ENCODE results near the gene CXCL8.
"Not testable (repeated sequence)": the region's sequence is repeated elsewhere in the genome, so short reads cannot be mapped to it uniquely, and the experiment has no call there.

CXCL8 gene

DNA sequence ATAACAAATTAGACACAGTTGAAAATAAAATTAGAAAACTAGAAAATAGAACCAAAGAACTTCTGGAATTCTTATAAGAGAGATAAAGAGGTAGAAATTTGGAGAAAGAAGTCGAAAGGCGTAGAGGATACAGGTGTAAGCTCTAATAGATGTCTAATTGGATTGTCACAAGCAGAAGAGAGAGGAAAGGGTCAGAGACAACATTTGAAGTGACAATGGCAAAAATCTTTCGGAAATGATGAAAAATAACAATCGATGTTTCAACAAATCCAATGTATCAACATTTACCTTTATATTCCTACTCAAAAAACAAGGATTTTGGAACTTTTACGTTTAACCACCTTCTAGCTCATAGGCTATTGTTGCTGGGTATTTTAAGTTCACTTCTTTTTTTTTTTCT, 3.8 kb downstream of the CXCL8 start:
- no peak for DNase-seq

DNA sequence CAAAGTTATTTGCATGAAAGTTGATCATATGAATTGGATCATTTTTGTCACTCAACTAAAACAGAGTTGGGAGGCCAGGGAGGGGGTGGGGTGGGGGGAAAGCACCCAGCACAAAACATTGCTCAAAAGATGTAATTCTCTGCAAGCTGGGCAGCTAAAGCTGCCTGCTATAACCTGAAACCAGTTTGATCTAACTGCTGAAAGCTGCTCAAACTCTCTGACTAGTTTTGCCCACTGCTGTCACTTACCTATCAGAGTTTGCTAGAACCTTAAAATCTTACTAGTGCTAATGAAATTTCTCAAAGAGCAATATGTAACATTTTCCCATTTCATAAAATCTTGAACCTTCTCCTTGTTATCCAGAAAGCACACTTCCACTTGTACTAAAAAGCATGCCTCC, 10.4 kb downstream of the CXCL8 start:
- no peak for DNase-seq

DNA sequence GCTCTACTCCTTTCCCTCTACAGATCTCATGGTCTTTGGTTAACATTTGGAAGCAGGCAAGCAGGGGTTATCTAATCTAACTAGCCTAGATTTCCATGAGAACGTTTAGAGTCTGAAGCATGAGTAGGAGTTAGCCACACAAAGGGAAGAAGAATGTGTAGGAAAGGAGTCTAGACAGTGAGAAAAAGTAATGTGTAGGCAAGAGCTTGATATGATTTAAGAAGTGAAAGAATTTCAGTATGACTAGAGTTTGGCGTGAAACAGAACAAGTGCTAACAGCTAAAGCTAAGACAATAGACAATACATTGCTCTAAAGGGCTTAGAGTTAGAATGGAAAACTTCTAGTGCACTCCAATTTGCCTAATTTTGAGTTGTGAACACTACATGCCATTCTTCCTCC, 10.8 kb downstream of the CXCL8 start:
- no peak for DNase-seq

DNA sequence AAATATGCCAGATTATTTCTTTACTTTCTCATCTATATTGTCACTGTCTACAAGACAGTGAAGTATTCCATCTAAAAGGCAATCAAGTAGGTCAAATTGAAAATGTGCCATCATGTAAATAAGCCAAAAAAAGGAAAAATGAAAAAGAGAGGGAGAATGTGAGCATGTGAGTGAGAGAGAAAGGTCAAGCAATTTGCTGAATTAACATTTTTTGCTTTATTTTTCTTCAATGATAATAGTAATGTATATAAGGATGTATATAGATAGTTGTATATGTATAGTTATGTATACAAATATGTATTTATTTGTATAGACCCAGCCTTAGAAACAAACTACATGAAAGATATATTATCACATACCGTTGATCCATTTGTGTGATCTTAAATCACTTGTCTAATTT, 11.5 kb downstream of the CXCL8 start:
- no peak for DNase-seq

DNA sequence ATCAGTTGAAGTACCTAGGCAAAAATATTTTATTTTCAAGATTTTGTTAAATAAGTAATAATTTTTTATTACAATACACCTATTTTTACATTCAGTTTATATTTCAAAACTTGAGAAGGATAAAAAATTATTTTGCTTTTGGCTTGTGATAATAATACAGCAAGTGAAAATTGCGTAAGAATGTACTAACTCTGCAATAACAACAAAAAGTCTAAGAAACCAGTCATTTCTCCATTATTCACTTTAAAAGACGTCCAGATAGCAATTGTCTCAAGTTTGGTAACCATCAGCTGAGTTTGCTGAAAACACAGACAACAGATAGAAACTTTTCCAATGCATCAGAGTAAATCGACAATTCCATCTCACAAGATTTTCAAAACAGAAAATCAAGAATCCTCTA, 12.1 kb downstream of the CXCL8 start:
- DNase-seq = no peak

DNA sequence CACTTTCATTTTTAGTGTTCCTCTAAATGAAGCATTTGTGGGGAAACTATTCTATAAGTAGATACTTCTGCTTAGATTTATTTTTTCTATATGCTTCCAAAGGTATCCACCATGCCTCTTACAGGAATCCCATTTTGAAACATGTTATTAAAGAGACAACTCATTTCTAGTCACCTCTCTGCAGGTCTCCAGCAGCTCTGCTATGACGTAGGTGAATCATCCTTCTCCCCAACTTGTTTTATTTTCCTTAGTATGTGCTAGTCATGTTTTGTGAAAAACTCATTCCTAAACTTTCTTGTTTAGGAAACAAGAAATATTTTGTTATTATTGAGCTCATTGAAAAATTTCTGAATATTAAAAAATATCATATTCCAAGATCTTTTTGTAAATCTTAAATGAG, 12.8 kb downstream of the CXCL8 start:
- no peak for DNase-seq

DNA sequence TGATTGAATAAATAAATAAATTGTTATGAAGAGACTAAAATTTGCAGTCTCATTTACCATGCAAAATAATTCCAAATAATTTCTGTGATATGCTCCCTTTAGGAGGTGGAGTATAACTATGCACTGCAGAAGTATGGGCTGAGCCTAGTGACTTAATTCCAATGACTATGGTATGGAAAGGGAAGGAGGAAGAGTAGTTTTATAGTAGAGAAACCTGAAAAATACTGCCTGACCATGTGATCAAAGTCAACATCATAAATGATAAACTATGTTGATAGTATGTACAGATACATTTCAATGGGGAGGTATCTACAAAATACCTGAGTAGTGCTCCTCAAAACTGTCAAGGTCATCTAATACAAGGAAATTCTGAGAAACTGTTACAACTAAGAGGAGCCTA, 14.6 kb downstream of the CXCL8 start:
- no peak for DNase-seq

DNA sequence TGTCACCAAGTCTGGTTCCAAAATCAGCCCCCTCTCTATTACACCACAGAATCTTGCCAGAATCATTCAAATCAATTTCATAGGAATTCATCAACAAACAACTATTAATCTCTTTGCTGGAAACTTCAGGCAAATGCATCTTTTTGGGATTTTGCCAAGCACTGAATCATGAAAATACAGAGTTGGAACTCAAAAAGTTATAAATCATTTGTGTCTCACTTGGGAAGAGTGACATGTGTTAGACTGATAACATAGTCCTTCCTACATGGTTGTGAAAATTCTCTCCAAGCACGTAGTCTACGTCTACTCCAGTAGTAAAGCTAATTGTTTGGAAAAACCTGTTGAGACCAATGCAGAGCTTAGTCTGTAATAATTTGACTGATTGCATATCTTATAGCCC, 19.0 kb downstream of the CXCL8 start:
- no peak for DNase-seq

DNA sequence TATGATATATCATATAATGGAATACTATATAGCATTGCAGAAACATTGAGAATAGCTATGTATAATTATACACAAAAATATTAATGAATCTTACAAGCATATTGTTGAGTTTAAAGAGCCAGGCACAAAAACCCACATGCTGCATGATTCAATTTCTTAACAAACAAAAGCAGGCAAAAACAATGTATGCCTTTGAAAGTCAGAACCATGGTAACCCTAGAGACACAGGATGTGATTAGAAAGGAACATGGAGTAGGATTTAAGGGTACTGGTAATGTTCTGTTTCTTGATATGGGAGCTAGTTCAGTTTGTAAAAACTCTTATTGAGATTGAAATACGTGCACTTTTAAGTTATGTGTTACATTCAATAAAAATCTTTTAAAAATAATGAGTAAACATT, 21.5 kb downstream of the CXCL8 start:
- peak in 1 of 3 experiments; percentile 4 for DNase-seq

DNA sequence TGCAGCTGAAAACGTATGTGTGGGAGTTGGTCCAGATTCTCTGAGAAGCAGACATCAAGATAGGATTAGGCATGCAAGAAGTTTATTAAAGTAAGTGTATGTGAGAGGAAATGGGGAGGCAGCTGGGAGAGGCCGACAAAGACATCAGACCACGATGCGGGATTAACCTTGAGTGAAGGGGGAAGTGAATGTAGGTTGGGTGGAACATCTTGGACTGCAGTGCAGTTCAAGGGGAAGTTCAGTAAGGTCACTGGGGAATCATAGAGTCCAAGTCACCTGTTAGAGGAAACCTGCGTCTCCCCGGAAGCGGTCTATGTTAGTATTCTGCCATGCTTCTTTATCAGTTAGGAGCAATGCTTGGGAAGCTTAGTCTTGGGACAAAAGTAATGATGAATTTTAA, 22.0 kb downstream of the CXCL8 start:
- no peak for DNase-seq

DNA sequence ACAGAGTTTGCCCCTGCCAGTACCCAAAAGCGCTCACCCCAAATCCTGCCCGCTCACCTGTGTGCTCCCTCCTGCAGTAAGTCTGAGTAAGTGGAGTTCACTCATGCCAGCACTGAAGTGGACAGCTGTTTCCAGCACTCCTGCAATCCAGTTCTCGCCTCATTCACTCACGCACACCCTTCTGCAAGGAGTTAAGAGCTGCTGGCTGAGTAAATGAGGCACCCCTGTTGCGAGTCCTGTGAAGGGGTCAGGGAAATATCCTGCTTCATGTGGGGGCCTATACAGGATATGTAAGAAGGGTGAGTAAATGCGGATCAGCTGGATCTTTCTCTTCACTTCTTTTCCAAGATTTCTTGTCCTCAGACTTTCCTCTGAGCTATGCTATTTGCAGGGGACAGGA, 23.5 kb downstream of the CXCL8 start:
- no peak for DNase-seq

DNA sequence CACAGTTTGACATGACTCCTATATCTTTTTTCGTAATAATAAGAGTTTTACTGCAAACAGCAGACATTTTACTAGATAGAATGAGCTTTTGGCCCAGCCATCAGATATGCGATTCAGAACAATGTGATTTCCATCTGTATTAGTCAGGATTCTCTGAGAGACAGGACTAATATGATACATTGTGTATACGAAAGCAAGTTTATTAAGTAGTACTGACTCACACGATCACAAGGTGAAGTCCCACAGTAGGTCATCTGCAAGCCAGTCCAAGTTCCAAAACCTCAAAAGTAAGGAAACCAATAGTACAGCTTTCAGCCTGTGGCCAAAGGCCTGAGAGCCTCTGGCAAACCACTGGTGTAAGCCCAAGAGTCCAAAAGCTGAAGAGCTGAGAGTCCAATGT, 24.1 kb downstream of the CXCL8 start:
- DNase-seq = no peak

DNA sequence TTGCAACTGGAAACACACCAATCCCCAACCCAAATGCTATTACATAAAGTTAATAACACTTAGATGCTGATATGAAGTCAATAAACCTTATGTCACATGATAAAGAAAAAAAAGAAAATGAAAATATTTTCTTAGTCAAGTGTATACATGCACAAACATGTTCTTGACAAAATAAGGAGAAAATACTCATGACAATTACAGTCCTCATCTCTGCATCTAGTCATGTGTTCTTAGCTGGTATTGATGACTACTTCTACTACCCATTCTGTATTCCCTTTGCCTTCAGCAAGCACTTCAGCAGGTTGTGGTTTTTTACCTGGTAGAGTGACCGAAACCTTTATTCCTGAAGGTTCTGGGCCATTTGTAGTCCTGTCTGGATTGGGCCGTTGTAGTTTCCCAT, 24.9 kb downstream of the CXCL8 start:
- no peak for DNase-seq

DNA sequence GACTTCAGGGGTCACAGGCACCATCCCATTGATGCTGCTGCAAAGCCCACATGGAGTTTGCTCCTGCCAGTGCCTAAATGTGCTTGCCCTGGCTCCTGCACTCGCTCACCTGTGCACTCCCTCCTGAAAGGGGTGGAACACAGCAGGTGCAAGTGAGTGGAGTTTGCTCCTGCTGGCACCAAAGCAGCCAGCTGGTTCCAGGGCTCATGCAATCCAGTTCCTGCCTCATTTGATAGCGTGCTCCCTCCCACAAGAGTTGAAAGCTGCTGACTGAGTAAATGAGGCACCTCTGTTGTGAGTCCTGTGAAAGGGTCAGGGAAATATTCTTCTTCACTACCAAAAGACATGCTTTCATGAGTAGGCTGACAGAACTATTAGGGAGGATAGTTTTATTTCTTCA, 30.5 kb downstream of the CXCL8 start:
- DNase-seq = peak; percentile 55 to 85 (median 80)

DNA sequence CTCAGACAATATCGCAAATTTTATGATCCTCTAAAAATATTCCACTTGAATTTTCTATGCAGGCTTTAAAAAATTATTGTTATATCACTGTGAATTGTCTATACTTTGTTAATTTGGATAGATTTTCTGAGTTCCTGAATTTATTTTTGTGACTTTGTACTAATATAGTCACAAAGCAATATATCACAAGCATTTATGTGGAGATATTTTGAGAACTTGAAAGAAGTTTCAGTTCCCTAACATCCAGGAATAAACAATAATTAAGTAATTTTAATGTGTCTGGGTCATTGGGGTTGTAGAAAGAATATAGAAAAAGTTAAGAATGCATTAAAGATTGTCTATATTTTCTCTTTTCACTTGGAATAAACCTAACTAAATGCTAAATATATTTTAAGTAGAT, 32.0 kb downstream of the CXCL8 start:
- DNase-seq = no peak

DNA sequence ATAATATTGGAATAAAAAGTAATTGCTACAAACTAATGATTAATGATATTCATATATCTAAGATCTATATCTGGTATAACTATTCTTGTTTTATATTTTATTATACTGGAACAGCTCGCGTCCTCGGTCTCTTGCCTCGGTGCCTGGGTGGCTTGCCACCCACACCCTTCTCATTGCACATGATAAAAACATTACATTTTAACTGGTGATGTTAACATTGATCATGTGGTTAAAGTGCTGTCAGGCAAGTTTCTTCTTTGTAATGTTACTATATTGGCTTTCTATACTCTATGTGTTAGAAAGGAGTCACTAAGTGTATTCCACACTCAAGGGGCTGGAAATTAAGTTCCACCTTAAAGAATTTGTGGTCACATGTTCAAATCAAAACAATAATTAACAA, 34.0 kb downstream of the CXCL8 start:
- not testable (repeated sequence) for DNase-seq

DNA sequence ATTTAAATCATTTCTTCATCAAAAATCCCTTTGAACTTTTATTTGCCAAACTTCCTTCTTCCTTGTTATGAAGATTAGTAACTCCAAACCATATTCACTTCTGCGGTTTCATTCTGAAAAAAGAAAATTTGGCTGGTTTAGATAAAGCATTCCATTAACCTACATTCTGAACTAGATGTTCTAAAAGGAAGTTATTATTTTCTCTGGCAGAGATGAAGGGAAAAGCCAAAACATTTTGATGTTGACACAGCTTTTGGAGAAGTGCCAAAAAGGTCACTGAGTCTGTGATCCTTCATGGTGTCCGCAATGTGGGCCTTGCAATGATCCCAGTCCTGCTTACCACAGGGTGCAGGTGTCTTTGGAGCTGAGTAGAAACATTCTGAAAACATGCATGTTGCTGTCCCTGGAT, 36.0 kb downstream of the CXCL8 start:
- peak; percentile 27 to 71 (median 35) for DNase-seq

DNA sequence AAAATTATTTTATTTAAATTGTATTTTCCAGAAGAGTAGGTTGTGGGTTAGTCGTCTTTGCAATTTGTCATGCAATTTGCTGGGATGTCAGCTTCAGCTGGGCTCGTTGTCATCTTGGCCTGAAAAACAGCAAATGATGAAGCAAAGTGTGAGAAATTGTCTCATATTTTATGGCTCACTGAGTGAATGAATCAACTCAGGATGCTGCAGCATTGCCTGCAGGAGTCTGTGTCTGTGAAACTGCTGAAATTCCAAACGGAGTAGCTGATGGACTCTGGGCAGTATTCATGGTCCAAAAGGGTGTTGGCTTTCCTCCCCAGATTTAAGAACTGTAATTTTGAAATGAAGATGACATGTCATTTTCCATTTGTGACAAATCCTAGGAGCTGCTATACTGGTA, 37.2 kb downstream of the CXCL8 start:
- DNase-seq = peak in 1 of 3 experiments; percentile 3

DNA sequence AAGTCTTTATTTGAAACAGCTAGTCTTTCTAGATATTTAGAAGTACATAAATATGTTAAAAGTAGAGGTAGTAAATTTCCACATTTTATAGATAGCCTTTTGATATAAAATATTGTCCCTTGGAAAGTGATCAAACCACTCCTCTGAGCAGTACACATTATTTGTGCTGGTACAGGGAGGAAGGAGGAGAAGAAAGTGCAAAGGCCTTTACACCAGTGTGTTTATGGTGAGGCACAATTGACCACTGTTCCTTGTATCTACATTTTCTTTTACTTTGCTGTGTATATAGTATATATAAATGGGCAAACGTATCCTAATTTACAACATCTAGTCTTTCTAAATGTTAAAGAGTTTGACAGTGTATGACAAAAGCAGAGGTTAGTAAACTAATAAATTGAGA, 39.9 kb downstream of the CXCL8 start:
- no peak for DNase-seq

DNA sequence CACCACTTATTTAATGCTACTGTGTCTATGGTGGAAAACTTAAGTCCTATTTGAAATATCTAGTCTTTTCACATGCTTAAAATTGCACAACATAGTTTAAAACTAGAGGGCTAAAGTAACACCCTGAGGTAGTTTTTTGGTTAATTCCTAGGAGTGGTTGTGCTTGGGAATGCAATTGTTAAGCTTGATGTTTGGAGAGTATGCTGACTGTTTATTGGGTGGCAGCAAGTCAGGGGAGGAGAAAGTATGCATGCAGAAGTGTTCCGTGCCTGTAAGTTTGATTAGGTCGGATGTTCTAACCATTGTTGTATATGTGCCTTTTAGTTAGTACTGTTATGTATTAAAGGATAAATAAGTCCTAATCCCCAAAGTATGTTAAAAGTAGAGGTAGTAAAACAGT, 40.5 kb downstream of the CXCL8 start:
- DNase-seq = no peak

DNA sequence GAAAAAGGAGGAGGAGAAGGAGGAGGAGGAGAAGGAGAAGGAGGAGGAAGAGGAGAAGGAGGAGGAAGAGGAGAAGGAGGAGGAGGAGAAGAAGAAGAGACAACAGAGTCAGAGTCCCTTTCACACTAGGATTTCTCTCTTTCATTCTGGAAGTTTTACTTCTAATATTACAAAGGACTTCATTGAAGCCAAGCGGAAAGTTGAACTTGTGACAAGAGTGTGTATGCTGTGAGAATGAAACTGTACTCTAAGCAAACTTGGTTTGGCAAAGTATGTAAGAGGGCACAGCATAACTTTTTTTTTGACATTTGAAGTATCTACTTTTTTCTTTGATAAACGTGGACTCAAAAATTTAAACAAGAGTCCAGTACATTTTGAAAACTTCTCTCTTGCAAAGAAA, 48.0 kb downstream of the CXCL8 start:
- no peak for DNase-seq

Data from NCI-H1417 (cell line).